Right forelimb (tissue), 1 donor: ENCODE measurements around the gene NT5M.

Experiments used
- DNase-seq: peaks from one replicate; pipeline ENCODE4 v3.0.0-alpha.2; 2018

NT5M gene

DNA sequence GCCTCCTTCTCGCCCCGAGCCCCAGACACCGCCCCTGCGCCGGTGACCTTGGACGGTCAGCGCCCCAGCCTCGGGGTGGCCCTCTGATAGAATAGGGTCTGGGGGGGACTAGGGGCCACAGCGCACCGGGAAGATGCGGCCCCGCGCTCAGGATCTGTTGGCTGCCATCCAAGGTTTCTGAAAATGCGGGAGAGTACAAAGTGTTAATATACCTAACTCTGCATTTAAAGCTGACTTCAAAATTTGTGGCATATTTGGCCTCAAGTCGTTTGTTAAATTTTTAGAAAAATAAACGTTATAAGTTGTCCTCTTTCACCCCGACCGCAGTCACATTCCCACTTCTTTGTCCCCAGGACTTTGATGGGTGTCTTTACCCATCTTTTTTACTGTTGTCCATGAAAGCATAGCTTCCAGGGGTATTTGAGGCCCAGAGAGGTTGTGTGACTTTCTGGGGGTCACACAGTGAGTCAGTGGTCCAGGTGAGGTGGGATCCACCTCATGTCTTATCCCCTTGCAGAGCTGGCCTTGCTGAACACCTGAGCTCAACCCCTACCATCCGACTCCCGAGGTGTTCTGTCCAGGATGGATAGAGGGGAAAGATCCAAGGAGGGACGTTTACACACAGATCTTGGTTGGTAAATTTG, 796 bp downstream of the NT5M start:
- DNase-seq, result no peak

DNA sequence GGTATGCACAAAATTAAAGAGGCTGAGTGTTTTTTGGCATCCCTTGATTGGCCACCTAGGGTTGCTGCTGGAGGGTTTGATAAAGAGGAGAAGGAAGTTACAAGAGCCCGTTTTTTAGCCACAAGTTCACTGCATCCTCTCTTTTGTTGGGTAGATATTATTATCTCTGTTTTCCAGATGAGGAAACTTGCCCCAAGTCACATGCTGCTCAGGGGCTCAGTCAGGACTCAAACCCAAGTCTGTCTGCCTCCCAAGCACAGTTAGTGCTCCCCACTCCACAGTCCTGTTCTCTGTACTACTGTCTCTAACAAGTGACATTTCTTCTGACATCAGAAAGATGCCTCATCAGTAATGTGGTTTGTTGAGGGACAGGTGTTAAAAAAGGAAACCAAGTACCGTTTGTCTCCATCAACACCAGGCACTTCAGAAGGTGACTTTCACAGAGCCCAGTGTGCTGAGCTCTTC, 1.4 kb downstream of the NT5M start:
- DNase-seq, result no peak

DNA sequence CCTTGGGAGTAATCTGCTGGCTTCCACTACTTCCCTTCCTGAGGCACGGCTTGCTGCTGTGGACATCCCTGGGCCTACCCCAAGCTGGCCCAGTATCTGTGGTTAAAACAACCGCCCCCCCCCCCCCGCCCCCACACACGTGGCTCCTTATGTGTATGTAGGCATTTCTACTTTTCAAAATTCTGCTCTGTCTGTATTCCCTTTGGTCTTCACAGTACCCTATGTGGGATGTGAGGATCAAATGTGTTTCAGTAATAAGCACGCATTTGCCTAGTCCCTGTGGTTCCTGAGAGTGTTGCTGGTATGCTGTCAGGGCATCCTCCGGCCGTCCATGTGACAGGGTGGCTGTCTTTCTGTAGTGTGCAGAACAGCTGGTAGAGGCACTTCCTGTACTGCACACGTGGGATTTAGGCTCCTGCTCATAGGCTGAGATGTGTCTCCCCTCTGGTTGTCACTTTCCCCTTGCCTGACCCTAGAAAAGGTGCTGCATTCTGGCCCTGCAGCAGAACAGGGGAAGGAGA, 2.2 kb downstream of the NT5M start:
- no peak for DNase-seq

GRCh38 chr17:17309356-17309755, 6.2 kb downstream of the NT5M start:
- no peak for DNase-seq

- DNase-seq, result no peak
These were observed 10.3 kb downstream of the NT5M start for GRCh38 chr17:17313350-17313991.

GRCh38 chr17:17314501-17315071, 11.4 kb downstream of the NT5M start:
- DNase-seq, result no peak

DNA sequence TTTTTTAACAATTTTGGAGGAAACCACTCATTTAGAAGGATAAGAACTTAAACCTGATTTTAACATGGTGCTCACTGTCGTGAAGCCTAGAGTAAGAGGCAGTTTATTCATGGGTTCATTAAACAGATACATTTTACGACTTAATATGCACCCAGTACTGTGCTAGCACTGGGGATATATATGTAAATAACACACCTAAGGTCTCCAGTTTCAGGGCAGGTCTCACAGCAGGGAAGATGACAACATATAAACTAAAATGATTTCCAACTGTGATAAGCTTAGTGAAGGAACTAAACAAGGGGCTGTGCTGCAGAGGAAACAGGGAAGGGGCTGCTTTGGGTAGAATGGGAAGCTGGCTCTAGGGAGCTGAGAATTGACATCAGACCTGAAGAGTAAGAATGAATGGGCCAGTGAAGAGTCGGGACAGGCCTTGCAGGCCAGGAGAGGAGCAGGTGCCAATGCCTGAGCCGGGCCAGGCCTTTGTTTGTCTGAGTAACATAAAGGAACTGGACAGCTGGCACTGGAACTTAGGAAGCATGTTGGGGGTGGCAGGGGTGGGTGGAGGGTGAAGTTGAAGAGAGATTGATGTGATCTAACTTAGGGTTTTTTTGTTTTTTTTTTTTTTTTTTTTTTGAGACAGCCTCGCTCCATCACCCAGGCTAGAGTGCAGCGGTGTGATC, 12.1 kb downstream of the NT5M start:
- DNase-seq, result no peak

- no peak for DNase-seq
These were observed 17.2 kb downstream of the NT5M start for GRCh38 chr17:17320188-17320910.

- DNase-seq, result no peak
These were observed 17.7 kb downstream of the NT5M start for GRCh38 chr17:17320911-17321220.

DNA sequence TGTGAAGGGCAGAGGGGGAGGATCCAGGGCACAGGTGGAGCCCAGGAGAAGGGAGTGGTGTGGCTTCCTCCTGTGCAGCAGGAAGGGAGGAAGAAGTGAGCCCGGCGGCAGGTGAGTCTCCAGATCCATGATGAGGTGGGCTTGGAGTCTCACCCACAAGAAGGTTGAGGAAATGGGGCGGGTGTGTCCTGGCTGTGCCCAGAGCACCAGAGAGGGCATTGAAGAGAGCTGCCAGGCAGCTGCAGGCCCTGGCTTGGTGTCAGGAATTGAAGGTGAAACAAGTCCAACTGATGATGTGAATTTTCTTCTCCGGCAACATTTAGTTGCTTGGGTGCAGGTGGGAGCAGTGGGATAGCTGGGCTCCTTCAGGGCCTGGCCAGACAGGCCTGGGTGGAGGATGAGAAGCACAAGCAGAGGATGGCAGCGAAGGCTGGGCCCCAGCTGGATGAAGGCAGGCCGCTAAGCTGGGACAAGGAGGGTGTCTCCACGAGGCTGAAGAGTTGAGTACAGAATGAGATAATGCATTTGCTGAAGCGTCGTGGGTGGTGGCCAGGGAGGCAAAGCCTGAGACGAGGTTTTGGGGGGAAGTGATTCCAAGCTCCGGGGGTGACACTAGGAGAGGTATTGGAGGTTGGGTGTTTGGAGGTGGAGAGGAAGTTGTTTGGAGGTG, 18.3 kb downstream of the NT5M start:
- no peak for DNase-seq

GRCh38 chr17:17322516-17323510, 19.6 kb downstream of the NT5M start:
- DNase-seq, result no peak

DNA sequence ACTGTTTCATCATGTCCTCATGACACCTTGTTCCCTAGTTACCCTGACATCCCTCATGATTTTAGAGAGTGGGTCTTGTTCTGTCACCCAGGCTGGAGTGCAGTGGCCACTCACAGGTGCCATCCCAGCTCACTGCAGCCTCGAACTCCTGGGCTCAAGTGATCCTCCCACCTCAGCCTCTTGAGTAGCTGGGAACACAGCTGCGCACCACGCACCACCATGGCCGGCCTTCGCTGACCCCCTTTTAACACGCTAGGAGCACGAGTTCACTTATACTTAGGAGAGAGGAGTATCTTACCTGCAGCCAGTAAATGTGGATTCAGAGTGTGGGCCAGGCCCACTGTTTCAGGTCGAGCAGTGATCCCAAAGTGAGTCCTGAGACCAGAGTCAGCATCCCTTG, 21.4 kb downstream of the NT5M start:
- no peak for DNase-seq

DNA sequence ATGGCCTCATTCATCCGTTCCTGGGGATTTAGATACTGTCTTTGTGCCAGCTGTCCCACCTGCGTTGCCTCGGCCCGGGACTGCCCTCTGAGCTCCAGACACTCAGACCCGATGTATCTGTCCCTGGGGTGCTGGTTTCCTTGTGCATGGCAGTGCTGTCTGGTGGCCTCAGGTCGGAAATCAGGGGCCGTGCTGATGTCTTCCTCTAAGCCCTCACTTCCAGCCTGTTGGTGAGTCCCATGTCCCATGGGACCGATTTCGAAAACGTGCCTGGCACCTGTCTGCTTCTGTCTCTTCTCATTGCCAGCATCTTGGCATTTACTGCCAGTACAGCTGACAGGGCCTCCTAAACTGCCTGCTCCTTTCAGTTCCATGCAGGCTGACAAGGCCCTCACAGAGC, 22.1 kb downstream of the NT5M start:
- no peak for DNase-seq

GRCh38 chr17:17325816-17326215, 22.6 kb downstream of the NT5M start:
- DNase-seq, result no peak

DNA sequence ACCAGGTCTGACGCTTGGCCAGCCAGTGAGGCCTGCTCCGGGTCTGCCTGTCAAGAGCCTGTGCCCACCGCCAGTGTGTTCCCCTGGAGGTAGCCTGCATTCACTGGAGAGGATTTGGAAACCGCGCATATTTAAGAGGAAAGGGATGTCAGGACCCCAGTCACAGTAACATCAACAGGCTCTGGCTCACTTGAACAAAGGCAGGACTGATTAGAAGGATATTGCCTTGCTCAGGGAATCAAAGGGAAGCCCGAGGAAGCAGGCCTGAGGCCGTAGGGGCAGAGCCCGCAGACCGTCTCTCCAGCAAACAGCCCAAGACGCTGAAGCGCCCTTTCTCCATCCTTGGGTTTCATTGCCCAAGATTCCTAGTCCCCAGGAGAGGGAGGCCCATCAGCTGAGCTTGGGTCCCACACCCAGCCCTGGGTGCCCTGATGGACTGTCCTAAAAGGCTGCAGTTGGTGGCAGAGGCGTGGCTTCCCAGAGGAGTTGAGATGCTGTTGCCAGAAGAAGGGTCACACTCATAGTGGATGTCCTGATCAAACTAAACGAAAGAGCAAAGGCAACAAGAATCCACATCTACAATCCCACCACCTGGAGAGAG, 23.2 kb downstream of the NT5M start:
- DNase-seq, result no peak

DNA sequence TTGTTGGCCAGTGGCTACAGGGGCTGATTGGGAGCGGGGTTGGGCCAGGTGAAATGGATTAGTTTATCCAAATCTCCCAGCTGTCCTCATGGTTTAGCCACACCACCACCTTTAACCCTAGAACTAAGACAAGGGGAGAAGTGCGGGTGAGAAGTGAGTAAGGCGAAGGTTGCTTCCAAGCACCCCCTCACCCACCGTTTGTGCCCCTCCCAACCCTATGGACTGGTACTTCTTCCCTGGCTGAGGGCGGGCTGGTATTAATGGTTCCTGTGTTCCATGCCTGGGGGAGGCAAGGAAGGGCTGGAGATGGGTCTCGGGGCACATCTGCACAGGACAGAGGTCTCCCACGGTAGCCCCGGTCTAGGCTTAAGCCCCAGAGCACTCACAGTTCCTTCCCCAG, 25.1 kb downstream of the NT5M start:
- DNase-seq, result no peak

GRCh38 chr17:17341452-17341851, 38.3 kb downstream of the NT5M start:
- DNase-seq, result no peak

- DNase-seq, result no peak
These were observed 39.2 kb downstream of the NT5M start for GRCh38 chr17:17342242-17342945.

- DNase-seq, result no peak
These were observed 40.1 kb downstream of the NT5M start for GRCh38 chr17:17343160-17343735.
